GM12874 (cell line): ENCODE data around the gene ELAVL1.

Experiments
- CTCF ChIP-seq: IDR thresholded peaks from 2 replicates; pipeline ENCODE4 v1.5.1; 2011; ENCODE audit warnings: low read depth, mild to moderate bottlenecking, control low read depth, low read length, moderate library complexity; ENCODE audit not compliant: insufficient read depth

The ELAVL1 gene

DNA sequence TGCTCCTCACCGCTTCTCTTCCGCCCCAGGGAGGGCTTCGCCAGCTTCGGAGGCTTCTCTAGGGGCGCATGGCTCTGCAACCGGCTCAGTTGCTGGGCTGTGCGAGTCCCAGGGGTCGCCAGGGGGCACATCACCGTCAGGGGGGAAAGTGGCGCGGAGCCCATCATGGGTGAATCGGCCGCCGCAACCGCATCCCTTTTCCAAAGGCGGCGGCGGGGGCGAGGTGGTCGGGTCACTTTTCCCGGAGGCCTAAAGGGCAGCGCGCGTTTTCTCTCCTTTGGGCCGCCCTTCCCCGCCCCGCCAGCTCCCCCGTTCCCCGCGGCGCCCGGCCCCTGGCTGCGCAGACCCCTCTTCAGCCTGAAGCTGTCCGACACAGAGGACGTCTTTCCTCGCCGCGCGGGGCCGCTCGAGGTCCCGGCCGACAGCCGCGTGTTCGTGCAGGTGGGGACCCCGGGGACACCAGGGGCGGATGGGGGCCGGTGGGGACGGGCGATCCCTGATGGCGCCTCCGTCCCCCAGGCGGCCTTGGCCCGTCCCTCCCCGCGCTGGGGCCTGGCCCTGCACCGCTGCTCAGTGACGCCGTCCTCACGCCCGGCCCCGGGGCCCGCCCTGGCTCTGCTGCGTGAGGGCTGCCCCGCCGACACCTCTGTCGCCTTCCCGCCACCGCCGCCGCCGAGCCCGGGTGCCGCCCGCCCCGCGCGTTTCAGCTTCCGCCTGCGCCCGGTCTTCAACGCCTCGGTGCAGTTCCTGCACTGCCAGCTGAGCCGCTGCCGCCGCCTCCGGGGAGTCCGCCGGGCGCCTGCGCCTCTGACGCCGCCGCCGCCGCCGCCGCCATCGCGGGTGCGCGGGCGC lies 89.1 kb downstream of the ELAVL1 start:
- no peak for TF ChIP-seq CTCF

DNA sequence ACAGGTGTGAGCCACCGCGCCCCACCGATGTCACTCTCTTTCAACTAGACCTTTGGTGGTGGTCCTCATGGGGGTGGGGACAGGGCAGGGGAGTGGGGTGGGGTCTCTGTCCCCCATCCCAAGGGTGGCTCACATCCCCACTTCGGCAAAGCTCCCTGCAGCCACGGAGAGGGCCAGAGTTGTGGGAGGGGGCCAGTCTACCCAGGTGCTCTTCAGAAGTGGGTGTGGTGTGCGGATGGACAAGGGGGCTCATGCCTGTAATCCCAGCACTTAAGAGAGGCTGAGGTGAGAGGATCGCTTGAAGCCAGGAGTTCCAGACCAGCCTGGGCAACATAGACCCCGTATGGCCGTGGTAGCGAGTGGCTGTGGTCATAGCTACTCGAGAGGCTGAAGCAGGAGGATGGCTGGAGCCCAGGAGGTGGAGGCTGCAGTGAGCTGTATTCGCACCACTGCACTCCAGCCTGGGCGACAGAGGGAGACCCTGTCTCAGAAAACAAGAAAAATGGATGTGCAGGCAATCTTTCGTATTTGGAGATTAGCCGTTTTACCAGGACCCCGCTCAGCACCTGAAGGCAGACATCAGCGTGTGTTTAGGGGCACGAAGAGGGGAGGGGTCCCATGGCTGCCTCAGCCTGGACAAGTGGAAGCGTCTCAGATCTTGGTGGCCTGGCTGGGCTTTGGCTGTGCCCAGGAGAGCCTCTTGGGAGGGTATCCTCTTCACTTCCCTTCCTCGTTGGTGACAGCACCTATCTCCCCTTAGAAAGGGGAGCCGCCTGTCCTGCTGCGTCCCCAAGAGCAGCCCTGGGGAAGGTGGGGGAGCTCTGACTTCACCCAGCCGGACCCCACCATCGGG lies 90.0 kb downstream of the ELAVL1 start:
- no peak for TF ChIP-seq CTCF

GRCh38 chr19:7914598-7915045 lies 90.8 kb downstream of the ELAVL1 start, which contains the start of gene TGFBR3L:
TGFBR3L (plus strand) TSS chr19:7914830.
- no peak for TF ChIP-seq CTCF

DNA sequence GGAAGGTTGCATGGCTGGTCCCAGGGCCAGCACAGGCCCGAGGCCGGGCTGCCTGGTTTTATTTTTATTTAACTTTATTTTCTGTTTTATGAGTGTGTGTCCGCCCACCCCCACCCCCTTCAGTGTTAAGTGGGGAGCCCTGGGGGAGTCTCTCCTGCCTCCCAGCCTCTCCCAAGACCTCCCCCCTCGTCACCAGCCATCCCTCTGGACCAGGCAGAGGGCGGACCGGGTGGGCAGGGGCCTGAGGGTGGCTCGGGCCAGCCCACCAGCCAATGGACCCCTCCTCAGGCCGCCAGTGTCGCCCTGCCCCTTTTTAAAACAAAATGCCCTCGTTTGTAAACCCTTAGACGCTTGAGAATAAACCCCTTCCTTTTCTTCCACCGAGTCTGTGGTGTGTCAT lies 91.3 kb downstream of the ELAVL1 start:
- TF ChIP-seq CTCF = no peak

DNA sequence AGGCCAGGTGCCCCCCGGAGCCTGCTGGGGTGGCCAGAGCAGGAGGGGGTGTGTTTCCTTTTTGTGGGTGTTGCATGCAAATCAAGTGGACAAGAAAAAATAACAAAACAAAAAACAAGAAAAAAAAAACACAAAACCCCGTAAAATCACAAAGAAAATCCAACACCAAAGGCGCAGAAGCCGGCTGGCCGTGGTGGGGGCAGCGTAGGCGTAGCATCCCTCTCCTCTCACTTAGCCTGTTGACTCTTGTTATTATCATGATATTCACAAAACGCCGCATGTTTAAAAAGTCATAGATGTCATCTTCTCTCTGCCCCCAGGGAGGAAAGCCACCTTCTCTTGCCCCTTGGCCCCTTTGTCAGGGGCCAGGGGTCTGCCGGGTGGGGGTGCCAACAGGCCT lies 91.8 kb downstream of the ELAVL1 start:
- TF ChIP-seq CTCF = no peak

DNA sequence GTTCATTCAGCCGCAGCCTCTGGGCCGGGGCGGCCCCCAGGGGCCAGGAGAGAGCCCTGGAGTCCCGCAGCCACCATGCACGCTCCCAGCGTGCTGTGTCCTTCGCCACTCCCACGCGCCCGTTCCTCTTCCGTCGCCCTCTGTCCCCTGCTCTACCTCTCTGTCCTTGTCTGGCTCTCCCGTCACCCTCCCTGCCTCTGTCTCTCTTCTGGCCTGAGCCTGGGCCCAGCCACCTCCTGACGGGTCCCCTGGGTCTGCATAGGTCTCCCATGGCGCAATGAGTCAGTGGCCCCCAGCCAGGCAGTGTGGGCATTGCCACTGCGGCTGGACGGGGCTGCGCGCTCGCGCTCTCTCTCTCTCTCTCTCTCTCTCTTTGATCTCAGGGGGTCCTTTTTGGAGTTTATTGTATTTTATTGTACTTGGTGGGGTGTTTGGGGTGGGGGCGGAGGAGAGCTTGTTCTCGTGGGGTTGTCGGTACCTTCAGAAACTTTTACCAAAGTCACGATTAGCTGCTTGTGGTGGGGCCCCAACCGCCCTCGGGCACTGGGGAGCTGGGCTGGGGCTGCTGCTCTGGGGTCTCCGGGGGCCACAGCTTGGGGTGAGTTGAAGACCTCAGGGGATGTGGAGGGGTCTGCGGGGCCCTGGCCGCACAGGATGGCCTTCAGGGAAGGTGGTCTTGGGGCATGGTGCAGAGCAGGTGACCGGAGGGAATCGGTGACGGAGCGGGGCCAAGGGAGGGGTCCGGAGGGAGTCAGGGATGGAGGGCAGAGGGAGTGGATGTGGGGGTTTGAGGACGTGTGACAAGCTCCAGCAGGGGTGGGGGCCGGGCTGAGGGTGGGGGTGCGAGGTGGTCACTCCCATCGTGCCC lies 92.5 kb downstream of the ELAVL1 start:
- no peak for TF ChIP-seq CTCF
